HG02870 (cell line): ENCODE data around the gene PPFIA2.
"Not testable (repeated sequence)": the region's sequence is repeated elsewhere in the genome, so short reads cannot be mapped to it uniquely, and the experiment has no call there.

ENCODE experiments used
- ATAC-seq: cut with Tn5 transposase; IDR thresholded peaks from one replicate; pipeline ENCODE4 v1.9.1; 2021; ENCODE audit warnings: mild to moderate bottlenecking, moderate library complexity; ENCODE audit not compliant: unreplicated experiment

The PPFIA2 gene

DNA sequence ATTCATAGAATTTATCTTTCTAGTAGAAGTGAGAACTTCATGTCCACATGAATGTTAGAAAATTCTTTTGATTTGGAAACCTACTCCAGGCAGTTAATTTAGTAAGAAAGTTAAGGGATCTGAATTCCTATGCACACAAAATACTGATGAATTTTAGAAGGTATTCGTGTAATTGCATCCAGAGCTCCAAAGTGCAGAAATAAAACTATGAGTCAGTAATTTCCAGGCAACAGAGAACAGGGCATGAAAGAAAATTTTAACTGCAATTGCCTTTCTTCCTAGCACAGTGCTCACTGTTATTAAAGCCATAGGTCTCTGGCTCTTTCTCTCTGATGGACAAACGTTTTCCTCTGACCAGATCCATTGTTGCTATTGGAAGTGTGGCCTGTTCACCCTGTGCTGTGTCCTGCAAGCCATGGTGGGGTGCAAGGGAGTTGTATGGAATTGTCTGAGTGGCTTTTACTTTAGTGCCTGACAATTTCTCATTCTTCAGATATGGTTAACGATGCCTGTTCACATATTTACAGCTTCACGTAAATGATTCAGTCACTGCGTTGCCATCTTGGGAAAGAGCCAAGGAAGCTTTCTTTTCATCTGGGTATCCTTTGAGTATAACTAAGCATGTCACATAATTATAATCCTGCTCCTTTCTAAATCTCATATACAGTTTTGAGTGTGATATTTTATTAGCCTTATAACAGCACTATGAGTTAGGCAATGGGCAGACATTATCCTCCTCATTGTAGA, 536.1 kb downstream of the PPFIA2 start:
- no peak for ATAC-seq

DNA sequence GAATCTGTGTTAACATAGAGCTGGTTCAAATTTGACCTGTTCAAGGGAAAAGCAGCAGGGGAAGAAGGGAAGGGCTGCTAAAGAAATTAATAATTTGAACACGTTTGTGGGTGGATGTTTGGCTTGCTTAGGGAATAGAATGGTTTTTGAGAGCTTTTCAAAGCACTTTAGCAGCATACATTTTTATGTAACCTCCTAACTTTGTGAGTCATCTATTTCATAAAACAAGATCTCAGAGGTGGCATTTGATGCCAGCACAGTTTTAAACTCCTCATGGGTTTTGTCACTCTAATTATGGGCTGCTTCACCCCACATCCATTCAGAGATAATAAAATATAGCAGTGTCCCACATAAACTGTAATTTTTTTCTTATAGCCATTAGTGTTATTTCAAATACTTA, 537.5 kb downstream of the PPFIA2 start:
- ATAC-seq = no peak

DNA sequence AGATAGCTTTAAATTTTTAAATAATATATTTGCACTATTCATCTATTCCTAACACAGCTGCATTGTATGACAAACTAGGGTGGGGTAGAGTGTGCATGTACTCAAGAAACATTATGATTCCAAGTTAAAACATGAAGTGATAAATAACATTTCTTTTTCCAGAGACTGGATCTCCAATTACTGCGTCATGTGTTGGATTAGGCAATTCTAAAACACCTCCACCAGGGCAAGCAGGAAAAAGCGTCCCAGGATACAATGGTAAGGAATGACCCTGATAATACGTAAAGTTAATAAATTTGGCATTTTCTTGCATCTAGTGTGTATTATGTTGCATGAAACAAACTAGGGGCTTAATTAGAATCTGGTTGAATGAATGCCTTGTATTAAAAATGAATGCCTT, 542.4 kb downstream of the PPFIA2 start:
- ATAC-seq = no peak

DNA sequence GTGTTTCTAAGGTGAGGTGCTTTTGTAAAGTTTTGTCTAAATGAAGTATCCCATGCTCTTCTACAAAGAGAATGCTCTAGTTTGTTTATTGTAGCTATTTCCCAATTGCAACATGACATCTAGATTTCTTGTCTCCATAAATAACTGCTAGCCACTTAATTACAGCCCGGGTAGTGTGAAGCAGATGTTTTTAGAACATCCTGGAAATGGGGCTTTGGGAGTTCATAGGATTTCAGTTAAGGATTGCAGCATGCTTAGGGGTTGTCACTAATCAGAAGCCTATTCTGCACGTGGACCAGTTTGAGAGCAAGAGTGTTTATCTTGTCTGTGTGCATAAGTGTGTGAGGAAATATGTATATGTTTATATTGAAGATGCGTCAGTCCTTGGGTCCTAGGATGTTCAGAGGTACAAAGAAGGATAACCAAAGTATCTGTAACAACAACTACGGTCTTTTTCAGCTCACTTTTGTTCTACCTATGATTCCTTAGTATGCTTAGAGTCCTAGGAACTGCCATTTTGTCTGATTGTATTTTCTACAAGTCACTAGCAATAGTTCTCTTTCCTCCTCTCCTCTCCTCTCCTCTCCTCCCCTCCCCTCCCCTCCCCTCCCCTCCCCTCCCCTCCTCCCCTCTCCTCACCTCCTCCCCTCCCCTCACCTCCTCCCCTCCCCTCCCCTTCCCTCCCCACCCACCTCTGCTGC, 546.0 kb downstream of the PPFIA2 start:
- ATAC-seq = no peak

DNA sequence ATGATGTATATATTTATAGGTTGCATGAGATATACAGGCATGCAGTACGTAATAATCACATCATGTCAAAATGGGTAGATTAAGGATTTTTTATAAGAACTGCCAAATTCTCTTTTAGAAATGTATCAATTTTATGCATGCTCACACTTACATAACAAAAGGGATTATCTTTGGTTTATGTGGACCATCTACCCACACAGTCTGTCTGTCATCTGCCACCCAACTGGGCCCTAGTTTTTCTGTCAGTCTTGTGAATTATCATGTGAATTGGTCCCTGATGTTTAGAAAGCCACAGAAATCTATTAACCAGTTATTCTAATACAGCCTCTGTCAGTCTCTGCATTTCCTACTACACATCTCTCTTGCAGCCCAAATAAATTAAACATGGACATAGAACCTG, 547.8 kb downstream of the PPFIA2 start:
- ATAC-seq = no peak

DNA sequence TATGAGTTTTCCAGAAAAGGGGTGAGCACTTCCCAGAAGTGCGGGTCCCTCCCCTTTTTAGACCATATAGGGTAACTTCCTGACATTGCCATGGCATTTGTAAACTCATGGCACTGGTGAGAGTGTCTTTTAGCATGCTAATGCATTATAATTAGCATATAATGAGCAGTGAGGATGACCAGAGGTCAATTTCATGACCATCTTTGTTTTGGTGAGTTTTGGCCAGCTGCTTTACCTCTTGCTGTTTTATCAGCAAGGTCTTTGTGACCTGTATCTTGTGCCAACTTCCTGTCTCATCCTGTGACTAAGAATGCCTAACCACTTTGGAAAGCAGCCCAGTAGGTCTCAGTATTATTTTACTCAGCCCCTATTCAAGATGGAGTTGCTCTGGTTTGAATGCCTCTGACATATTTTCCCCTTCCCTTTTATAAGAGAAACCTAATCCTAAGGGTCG, 549.4 kb downstream of the PPFIA2 start:
- ATAC-seq = not testable (repeated sequence)

DNA sequence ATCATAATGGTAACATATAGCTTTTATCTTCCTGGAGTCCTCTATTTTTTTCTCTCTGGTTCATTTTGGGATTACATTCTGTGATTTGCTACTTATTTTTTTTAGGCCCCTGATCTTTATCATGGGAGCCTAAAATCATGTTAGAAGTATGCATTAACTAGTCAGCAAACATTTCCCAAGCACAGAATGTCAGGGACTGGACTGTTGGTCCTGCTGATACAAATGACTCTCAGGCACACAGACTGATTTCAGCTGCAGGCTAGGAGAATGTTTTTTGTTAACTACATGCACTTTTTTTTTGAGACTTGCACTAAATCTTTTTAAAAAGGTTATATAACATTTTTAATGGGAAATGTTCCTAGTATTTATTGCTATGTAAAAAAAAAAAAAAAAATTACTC, 550.1 kb downstream of the PPFIA2 start:
- ATAC-seq = no peak

DNA sequence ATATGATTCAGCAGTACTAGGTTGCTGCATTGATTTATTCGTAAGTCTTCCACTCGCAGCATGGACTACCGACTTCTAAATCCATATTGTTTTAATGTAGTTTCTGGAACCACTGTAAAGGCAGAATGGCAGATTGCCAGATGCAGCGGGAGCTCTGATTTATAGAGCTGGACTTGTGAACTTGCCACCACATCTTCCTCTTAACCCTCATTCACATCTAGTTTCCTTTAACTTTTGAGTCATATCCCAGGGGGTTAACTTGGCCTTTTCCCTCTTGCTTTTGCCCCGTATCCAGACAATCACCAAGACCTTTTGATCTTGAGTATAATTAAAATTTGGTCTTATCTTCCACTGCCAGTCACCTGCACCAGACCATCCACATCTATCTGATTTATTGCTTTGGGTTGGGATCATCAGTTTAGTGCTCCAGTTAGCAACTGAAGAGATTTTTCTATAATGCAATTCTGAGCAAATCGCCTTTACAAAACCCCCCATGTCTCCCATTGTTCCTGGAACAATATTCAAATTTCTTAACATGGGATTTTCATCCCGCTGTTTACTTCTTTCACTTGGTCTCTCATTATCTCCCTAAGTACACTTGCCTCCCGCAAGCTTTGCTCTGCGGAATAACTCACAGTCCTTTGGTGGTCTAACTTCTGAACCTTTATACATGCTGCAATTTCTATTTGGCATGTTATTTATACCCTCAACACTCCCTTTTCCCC, 550.8 kb downstream of the PPFIA2 start:
- no peak for ATAC-seq
